Natural killer cell (primary cell): ENCODE measurements around the gene LACRT. TPM values are rescaled to one million over a fixed set of nuclear protein-coding genes. Genes with fewer than 3 reads are reported as not detected.

ENCODE experiments used
- ATAC-seq, 3 donors: fragments of 150-1000 bp in 2 of 3; fragments of 200-7000 bp in 1 of 3; cut with Tn5 transposase; 1 replicate in 1 of 3; 2 replicates in 2 of 3; pipeline ENCODE4 v1.10.0; 2021; ENCODE audit warnings: mild to moderate bottlenecking in 2 of 3, moderate library complexity in 2 of 3
- DNase-seq, 2 donors: peaks; one replicate each; pipeline versions ENCODE4 v3.0.0 to v3.0.0-alpha.2; 2013 to 2021; ENCODE audit warnings: mixed read lengths in 1 of 2
- H3K27ac ChIP-seq: one replicate; pipeline ENCODE4 v1.5.1; 2013; ENCODE audit warnings: mild to moderate bottlenecking, low read length
- H3K27me3 ChIP-seq: one replicate; pipeline ENCODE4 v1.6.1; 2013; ENCODE audit warnings: low read length; ENCODE audit not compliant: control insufficient read depth, insufficient read depth
- H3K36me3 ChIP-seq: one replicate; pipeline ENCODE4 v1.6.1; 2013; ENCODE audit warnings: low read length; ENCODE audit not compliant: control insufficient read depth, insufficient read depth
- H3K4me1 ChIP-seq: one replicate; pipeline ENCODE4 v1.6.1; 2013; ENCODE audit warnings: low read length; ENCODE audit not compliant: control insufficient read depth, insufficient read depth
- H3K4me3 ChIP-seq: one replicate; pipeline ENCODE4 v1.5.1; 2013; ENCODE audit warnings: low read length
- H3K9me3 ChIP-seq: one replicate; pipeline ENCODE4 v1.6.1; 2013; ENCODE audit warnings: low read length; ENCODE audit not compliant: control insufficient read depth, insufficient read depth
- H3K27ac Mint-ChIP-seq, 2 donors: one replicate each; pipeline ENCODE4 v1.8.0; 2022; ENCODE audit warnings: mild to moderate bottlenecking in 2 of 2, mixed read lengths in 2 of 2, moderate library complexity in 1 of 2
- H3K27me3 Mint-ChIP-seq, 2 donors: one replicate each; pipeline ENCODE4 v1.8.0; 2022; ENCODE audit warnings: low read depth in 2 of 2, mixed read lengths in 2 of 2
- H3K36me3 Mint-ChIP-seq: one replicate; pipeline ENCODE4 v1.8.0; 2022; ENCODE audit warnings: mixed read lengths
- H3K4me1 Mint-ChIP-seq, 2 donors: one replicate each; pipeline ENCODE4 v1.8.0; 2022; ENCODE audit warnings: mixed read lengths in 2 of 2
- H3K4me3 Mint-ChIP-seq: one replicate; pipeline ENCODE4 v1.8.0; 2022; ENCODE audit warnings: mild to moderate bottlenecking, moderate library complexity, mixed read lengths
- H3K9me3 Mint-ChIP-seq, 2 donors: one replicate each; pipeline ENCODE4 v1.8.0; 2022; ENCODE audit warnings: mixed read lengths in 2 of 2
- CTCF ChIP-seq: fragments of 200-600 bp; IDR thresholded peaks from one replicate; pipeline ENCODE4 v1.8.0; 2022; ENCODE audit warnings: antibody characterized with exemption
- WGBS: methylation state at CpG from one replicate; pipeline ENCODE4 v1.1.7; 2013; ENCODE audit warnings: missing lambda C conversion rate; ENCODE audit not compliant: insufficient coverage; 5-methylcytosine and 5-hydroxymethylcytosine counted together
- intact Hi-C: fragments of 100-400 bp; cut with micrococcal nuclease; formaldehyde crosslinking; loops from one replicate; pipeline ENCODE4 v1.14.2; 2022
- total RNA-seq, 4 donors: library from RNA; stranded (reverse); fragments of 120-200 nt in 1 of 4; gene quantifications; one replicate each; pipeline versions ENCODE4 v1.2.3 to v1.2.4, GENCODE V29; 2013 to 2022

The LACRT gene
- total RNA-seq, 3 donors from 2014 or later (not counting 1 experiment from before 2014, with no cell fraction given) = not detected

GRCh38 chr12:54628186-54628846 lies 6.4 kb downstream of the LACRT start:
- Histone ChIP-seq H3K4me3 (no peak overlapping the region), H3K27me3 (no peaks in the 10 kb centered on the region), H3K4me1 (no peaks in the 10 kb centered on the region), H3K27ac (no peak overlapping the region), H3K9me3 (no peaks in the 10 kb centered on the region), H3K36me3 (no peaks in the 10 kb centered on the region)
- 92% methylated on average over 3 of the region's 3 CpGs for WGBS
- Mint-ChIP-seq H3K4me1 (peaks cover 5% of the 10 kb centered on the region in 2 donors), H3K27ac (no peak overlapping the region), H3K4me3 (no peak overlapping the region), H3K9me3 (no peaks in the 10 kb centered on the region), H3K36me3 (peaks cover 6% of the 10 kb centered on the region), H3K27me3 (peaks cover 27 to 45% of the 10 kb centered on the region in 2 donors)
- TF ChIP-seq CTCF = no peak
- ATAC-seq (no peak), DNase-seq (no peak)
- intact Hi-C loops = no loop called here

- Histone ChIP-seq H3K9me3 (no peaks in the 10 kb centered on the region), H3K36me3 (no peaks in the 10 kb centered on the region), H3K27me3 (peaks cover 2% of the 10 kb centered on the region), H3K4me1 (no peaks in the 10 kb centered on the region), H3K4me3 (no peak overlapping the region), H3K27ac (no peak overlapping the region)
- intact Hi-C loops = no loop called here
- DNase-seq = no peak
- Mint-ChIP-seq H3K4me3 (no peak overlapping the region), H3K27me3 (peaks cover 30 to 56% of the 10 kb centered on the region in 2 donors), H3K27ac (no peak overlapping the region), H3K9me3 (no peaks in the 10 kb centered on the region), H3K4me1 (peaks cover 2 to 5% of the 10 kb centered on the region in 2 donors), H3K36me3 (peaks cover 6% of the 10 kb centered on the region)
- TF ChIP-seq CTCF = no peak
- ATAC-seq = no peak
- 89% methylated on average over 3 of the region's 3 CpGs for WGBS
These were observed 7.4 kb downstream of the LACRT start for GRCh38 chr12:54627304-54627703.

GRCh38 chr12:54625598-54625997 lies 9.1 kb downstream of the LACRT start:
- H3K4me3 Mint-ChIP-seq = no peak overlapping the region

More at GRCh38 chr12:54625598-54625997, 9.1 kb downstream of the LACRT start:
- DNase-seq (no peak), ATAC-seq (no peak)
- Histone ChIP-seq H3K36me3 (no peaks in the 10 kb centered on the region), H3K4me3 (no peak overlapping the region), H3K9me3 (no peaks in the 10 kb centered on the region), H3K4me1 (no peaks in the 10 kb centered on the region), H3K27ac (no peak overlapping the region), H3K27me3 (peaks cover 2% of the 10 kb centered on the region)
- intact Hi-C loops = no loop called here
- H3K9me3 Mint-ChIP-seq = no peaks in the 10 kb centered on the region
- peaks cover 32 to 72% of the 10 kb centered on the region in 2 donors for H3K27me3 Mint-ChIP-seq
- peaks cover 0 to 5% of the 10 kb centered on the region in 2 donors for H3K4me1 Mint-ChIP-seq
- TF ChIP-seq CTCF = no peak
- H3K27ac Mint-ChIP-seq = no peak overlapping the region
- peaks cover 6% of the 10 kb centered on the region for H3K36me3 Mint-ChIP-seq
